Suprapubic skin (tissue), 3 donors: ENCODE data around the gene PLPP1.

ENCODE experiments used
- CTCF ChIP-seq, 2 donors: fragments of 200-600 bp in 1 of 2; fragments of 450-650 bp in 1 of 2; sonication (generic) in 1 of 2; IDR thresholded peaks; one replicate each; pipeline ENCODE4 v1.5.1; 2016 to 2019; ENCODE audit warnings: antibody characterized with exemption in 2 of 2, mild to moderate bottlenecking in 1 of 2, moderate library complexity in 1 of 2
- POLR2A ChIP-seq, 2 donors: fragments of 450-650 bp; IDR thresholded peaks; one replicate each; pipeline ENCODE4 v1.6.1; 2017; ENCODE audit warnings: antibody characterized with exemption in 2 of 2, mild to moderate bottlenecking in 2 of 2, moderate library complexity in 2 of 2

GRCh38 chr5:55426455-55426854 is 108.3 kb downstream of the PLPP1 start:
- no peak for TF ChIP-seq CTCF (IDR thresholded peaks at IDR 0.05)
- TF ChIP-seq POLR2A (IDR thresholded peaks at IDR 0.05), result no peak
